ENCODE measurements around the gene SCN1A. TPM values are rescaled to one million over a fixed set of nuclear protein-coding genes. Genes with fewer than 3 reads are reported as not detected.
A peak's percentile ranks its signal among the peaks of the same experiment; 100 is the strongest.

SCN1A gene
- total and polyA plus RNA-seq, 10 of the 15 experiments (the other 5 are each of a cell fraction or from before 2014, with no cell fraction given): not detected

DNA sequence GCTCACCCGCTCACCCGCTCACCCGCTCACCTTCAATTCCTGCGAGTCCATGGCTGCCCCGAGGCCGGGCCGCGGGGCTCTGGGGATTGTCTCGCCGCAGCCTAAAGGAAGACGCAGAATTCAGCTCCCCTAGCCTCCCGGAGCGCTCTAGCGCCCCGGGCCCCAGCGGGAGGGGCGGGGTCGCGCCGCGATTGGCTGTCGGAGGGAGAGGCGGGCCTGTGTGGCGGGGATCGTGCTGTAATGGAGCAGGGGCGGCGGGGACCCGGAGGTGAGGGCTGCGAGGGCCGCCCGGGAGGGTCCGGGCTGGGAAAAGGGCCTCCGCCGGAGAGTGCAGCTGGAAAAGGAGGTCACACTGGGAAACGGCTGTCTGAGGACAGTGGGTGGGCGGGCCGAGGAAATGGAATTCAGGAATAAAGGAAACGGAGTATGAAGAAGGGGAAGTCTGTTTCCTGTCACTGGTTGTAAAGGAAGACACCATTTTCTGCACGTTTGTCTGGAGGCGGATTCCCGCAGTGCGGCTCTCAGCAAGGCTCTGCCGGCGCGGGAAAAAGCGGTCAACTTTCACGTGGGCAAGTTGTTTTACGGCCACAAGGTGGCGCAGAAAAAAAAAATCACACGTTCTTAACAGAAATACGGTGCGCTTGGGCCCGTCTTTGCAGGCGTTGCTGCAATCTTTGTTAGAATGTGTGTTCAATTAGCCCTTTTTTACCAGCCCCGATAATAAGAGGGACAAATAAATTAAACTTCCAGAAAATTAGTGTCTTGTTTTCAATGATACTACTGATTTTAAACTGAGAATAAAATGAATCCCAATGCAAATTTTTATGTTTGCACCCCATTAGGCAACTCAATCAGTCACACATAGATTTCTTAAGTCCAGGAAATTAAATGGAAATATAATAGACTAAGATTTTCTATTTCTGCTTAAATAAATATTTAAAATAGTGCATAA lies 173.9 kb downstream of the SCN1A start, which contains the start of gene TTC21B (continued):
- TF ChIP-seq, protein P1, sequence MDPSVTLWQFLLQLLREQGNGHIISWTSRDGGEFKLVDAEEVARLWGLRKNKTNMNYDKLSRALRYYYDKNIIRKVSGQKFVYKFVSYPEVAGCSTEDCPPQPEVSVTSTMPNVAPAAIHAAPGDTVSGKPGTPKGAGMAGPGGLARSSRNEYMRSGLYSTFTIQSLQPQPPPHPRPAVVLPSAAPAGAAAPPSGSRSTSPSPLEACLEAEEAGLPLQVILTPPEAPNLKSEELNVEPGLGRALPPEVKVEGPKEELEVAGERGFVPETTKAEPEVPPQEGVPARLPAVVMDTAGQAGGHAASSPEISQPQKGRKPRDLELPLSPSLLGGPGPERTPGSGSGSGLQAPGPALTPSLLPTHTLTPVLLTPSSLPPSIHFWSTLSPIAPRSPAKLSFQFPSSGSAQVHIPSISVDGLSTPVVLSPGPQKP (IDR thresholded peaks at IDR 0.05; ENCODE audit: low read depth, low read length): 0 out of 2 replicates have a peak, but pooled peaks have one; percentile 13
- TF ChIP-seq SIX5 (IDR thresholded peaks at IDR 0.05; ENCODE audit: low read depth, low read length, severe bottlenecking): no peak
- TF ChIP-seq CREM (IDR thresholded peaks at IDR 0.05; ENCODE audit: low read depth): peak; percentile 87
- TF ChIP-seq, protein P2, sequence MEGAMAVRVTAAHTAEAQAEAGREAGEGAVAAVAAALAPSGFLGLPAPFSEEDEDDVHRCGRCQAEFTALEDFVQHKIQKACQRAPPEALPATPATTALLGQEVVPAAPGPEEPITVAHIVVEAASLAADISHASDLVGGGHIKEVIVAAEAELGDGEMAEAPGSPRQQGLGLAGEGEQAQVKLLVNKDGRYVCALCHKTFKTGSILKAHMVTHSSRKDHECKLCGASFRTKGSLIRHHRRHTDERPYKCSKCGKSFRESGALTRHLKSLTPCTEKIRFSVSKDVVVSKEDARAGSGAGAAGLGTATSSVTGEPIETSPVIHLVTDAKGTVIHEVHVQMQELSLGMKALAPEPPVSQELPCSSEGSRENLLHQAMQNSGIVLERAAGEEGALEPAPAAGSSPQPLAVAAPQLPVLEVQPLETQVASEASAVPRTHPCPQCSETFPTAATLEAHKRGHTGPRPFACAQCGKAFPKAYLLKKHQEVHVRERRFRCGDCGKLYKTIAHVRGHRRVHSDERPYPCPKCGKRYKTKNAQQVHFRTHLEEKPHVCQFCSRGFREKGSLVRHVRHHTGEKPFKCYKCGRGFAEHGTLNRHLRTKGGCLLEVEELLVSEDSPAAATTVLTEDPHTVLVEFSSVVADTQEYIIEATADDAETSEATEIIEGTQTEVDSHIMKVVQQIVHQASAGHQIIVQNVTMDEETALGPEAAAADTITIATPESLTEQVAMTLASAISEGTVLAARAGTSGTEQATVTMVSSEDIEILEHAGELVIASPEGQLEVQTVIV (IDR thresholded peaks at IDR 0.05; ENCODE audit: borderline replicate concordance, partially characterized antibody): peak; percentile 63
- peak; percentile 97 for TF ChIP-seq NBN (IDR thresholded peaks at IDR 0.05)
- TF ChIP-seq FOXM1 (IDR thresholded peaks at IDR 0.05; ENCODE audit: low read depth, low read length): peak; percentile 67
- TF ChIP-seq FOXK2 (IDR thresholded peaks at IDR 0.05): no peak
- peak; percentile 99 for TF ChIP-seq IKZF1 (conservative IDR thresholded peaks at IDR 0.05)
- TF ChIP-seq SMC3 (IDR thresholded peaks at IDR 0.05; ENCODE audit: borderline replicate concordance, low read length): peak; percentile 74
- TF ChIP-seq, protein P3, sequence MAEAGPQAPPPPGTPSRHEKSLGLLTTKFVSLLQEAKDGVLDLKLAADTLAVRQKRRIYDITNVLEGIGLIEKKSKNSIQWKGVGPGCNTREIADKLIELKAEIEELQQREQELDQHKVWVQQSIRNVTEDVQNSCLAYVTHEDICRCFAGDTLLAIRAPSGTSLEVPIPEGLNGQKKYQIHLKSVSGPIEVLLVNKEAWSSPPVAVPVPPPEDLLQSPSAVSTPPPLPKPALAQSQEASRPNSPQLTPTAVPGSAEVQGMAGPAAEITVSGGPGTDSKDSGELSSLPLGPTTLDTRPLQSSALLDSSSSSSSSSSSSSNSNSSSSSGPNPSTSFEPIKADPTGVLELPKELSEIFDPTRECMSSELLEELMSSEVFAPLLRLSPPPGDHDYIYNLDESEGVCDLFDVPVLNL (IDR thresholded peaks at IDR 0.05; ENCODE audit: low read depth, low read length): peak; percentile 87
- no peak for TF ChIP-seq CHD4 (IDR thresholded peaks at IDR 0.05)
- TF ChIP-seq RB1 (IDR thresholded peaks at IDR 0.05; ENCODE audit: borderline replicate concordance): peak; percentile 99; the same call in 1 of the 2 replicates
- TF ChIP-seq EED (IDR thresholded peaks at IDR 0.05; ENCODE audit: low read depth): peak; percentile 93
- TF ChIP-seq RCOR1 (conservative IDR thresholded peaks at IDR 0.05; ENCODE audit: low read depth, low read length): peak; percentile 70; the same call in 1 of the 2 replicates
- no peak for TF ChIP-seq MXI1 (IDR thresholded peaks at IDR 0.05; ENCODE audit: low read depth, low read length)
- TF ChIP-seq ATF7 (IDR thresholded peaks at IDR 0.05; ENCODE audit: low read depth): peak; percentile 76; the same call in 1 of the 2 replicates
- peak; percentile 100 for TF ChIP-seq LARP7 (IDR thresholded peaks at IDR 0.05)
- peak; percentile 16; the same call in 1 of the 2 replicates for TF ChIP-seq ZSCAN29 (IDR thresholded peaks at IDR 0.05)
- TF ChIP-seq JUNB (IDR thresholded peaks at IDR 0.05): peak; percentile 5; the same call in 1 of the 2 replicates
- TF ChIP-seq MYC (IDR thresholded peaks at IDR 0.05; ENCODE audit: insufficient read depth, insufficient read length, insufficient replicate concordance, low read length, severe bottlenecking): no peak
- TF ChIP-seq TBL1XR1 (IDR thresholded peaks at IDR 0.05; ENCODE audit: low read depth, low read length): 0 out of 2 replicates have a peak, but pooled peaks have one; percentile 11
- TF ChIP-seq, protein P4, sequence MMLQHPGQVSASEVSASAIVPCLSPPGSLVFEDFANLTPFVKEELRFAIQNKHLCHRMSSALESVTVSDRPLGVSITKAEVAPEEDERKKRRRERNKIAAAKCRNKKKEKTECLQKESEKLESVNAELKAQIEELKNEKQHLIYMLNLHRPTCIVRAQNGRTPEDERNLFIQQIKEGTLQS (IDR thresholded peaks at IDR 0.05; ENCODE audit: borderline replicate concordance, extremely low read depth, low read depth, low read length): peak; percentile 25; the same call in 1 of the 2 replicates
- peak; percentile 63 for TF ChIP-seq ZNF384 (IDR thresholded peaks at IDR 0.05; ENCODE audit: borderline replicate concordance, low read depth, low read length)

All from GM12878 (cell line).